Smooth muscle cell (in vitro differentiated cells): Measurements from ENCODE around the gene KHDRBS2. TPM values are rescaled to one million over a fixed set of nuclear protein-coding genes. Genes with fewer than 3 reads are reported as not detected.
A peak's percentile ranks its signal among the peaks of the same experiment; 100 is the strongest.

Source experiments
- DNase-seq: peaks from one replicate; lab custom pipeline; 2025; ENCODE audit not compliant: unreplicated experiment; lab: John Stamatoyannopoulos, UW
- H2AFZ ChIP-seq: fragments of 200-600 bp; sonication (generic); 2 replicates; pipeline ENCODE4 v1.6.0; 2016; ENCODE audit warnings: antibody characterized with exemption, low read depth, mild to moderate bottlenecking
- H3F3A ChIP-seq: fragments of 200-600 bp; sonication (generic); 2 replicates; pipeline ENCODE4 v1.6.0; 2017; ENCODE audit warnings: antibody characterized with exemption, low read depth
- H3K27ac ChIP-seq: fragments of 200-600 bp; sonication (generic); 2 replicates; pipeline ENCODE4 v1.5.1; 2016; ENCODE audit warnings: low read depth, mild to moderate bottlenecking
- H3K27me3 ChIP-seq: fragments of 200-600 bp; sonication (generic); 2 replicates; pipeline ENCODE4 v1.6.1; 2016; ENCODE audit warnings: low read depth, mild to moderate bottlenecking
- H3K36me3 ChIP-seq: fragments of 200-600 bp; sonication (generic); 2 replicates; pipeline ENCODE4 v1.5.1; 2016; ENCODE audit warnings: low read depth
- H3K4me1 ChIP-seq: fragments of 200-600 bp; sonication (generic); 2 replicates; pipeline ENCODE4 v1.5.1; 2016; ENCODE audit warnings: low read depth
- H3K4me2 ChIP-seq: fragments of 200-600 bp; sonication (generic); 2 replicates; pipeline ENCODE4 v1.6.0; 2016; ENCODE audit warnings: mild to moderate bottlenecking
- H3K4me3 ChIP-seq: fragments of 200-600 bp; sonication (generic); 2 replicates; pipeline ENCODE4 v1.5.1; 2016; ENCODE audit warnings: mild to moderate bottlenecking
- H3K79me2 ChIP-seq: fragments of 200-600 bp; sonication (generic); 2 replicates; pipeline ENCODE4 v1.6.0; 2016; ENCODE audit warnings: low read depth, mild to moderate bottlenecking
- H3K9ac ChIP-seq: fragments of 200-600 bp; sonication (generic); 2 replicates; pipeline ENCODE4 v1.6.0; 2016; ENCODE audit warnings: low read depth
- H3K9me3 ChIP-seq: fragments of 200-600 bp; sonication (generic); replicated peaks from 2 replicates; pipeline ENCODE4 v1.5.1; 2016; ENCODE audit warnings: low read depth
- H4K20me1 ChIP-seq: fragments of 200-600 bp; sonication (generic); 2 replicates; pipeline ENCODE4 v1.6.0; 2016; ENCODE audit warnings: low read depth
- WGBS: methylation state at CpG from one replicate; pipeline ENCODE4 v1.1.7; 2016; ENCODE audit warnings: low lambda C conversion rate; 5-methylcytosine and 5-hydroxymethylcytosine counted together
- polyA plus RNA-seq: library from polyadenylated mRNA; unstranded; fragments of >200 nt; fragmentation: Nextera tagmentation; extraction: Ambion mirVana; gene quantifications from 2 replicates; pipeline ENCODE4 v1.2.1, GENCODE V29; 2016
- total RNA-seq: library from RNA; depleted of rRNA; stranded (reverse); fragments of >200 nt; gene quantifications from 2 replicates; pipeline ENCODE4 v1.2.3, GENCODE V29; 2014
- TF ChIP-seq, protein P1 (sequence below): fragments of 200-600 bp; sonication (generic); IDR thresholded peaks from 2 replicates; pipeline ENCODE4 v1.5.1; 2017; ENCODE audit warnings: borderline replicate concordance, mild to moderate bottlenecking, antibody characterized with exemption; ENCODE audit not compliant: insufficient read depth, poor library complexity, severe bottlenecking

The KHDRBS2 gene
- total and polyA plus RNA-seq, 2 experiments from 2014 or later = 0.07 to 0.27 TPM

DNA sequence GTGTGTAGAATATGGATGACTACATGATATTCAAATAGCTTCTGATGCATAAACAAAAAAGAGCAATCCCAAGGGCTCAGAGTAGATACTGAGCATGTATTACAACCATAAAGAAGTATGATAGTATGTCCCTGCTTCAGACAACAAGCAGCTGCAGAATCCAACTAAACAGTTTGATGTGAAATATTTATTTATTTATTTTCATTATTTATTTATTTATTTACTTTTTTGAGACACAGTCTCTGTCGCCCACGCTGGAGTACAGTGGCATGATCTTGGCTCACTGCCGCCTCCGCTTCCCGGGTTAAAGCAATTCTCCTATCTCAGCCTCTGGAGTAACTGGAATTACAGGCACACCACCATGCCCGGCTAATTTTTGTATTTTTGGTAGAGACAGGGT lies 384.3 kb downstream of the KHDRBS2 start:
- WGBS = 94% methylated on average over 6 of the region's 6 CpGs
- no peak overlapping the region for H3K27ac ChIP-seq
- no peaks in the 10 kb centered on the region for H3K27me3 ChIP-seq
- H3K79me2 ChIP-seq = no peaks in the 10 kb centered on the region
- H3F3A ChIP-seq = peaks cover 2% of the 10 kb centered on the region
- H3K4me1 ChIP-seq = peaks cover 1% of the 10 kb centered on the region
- no peak overlapping the region for H2AFZ ChIP-seq
- H3K4me3 ChIP-seq = no peak overlapping the region
- H3K9me3 ChIP-seq = no peaks in the 10 kb centered on the region
- TF ChIP-seq, protein P1, sequence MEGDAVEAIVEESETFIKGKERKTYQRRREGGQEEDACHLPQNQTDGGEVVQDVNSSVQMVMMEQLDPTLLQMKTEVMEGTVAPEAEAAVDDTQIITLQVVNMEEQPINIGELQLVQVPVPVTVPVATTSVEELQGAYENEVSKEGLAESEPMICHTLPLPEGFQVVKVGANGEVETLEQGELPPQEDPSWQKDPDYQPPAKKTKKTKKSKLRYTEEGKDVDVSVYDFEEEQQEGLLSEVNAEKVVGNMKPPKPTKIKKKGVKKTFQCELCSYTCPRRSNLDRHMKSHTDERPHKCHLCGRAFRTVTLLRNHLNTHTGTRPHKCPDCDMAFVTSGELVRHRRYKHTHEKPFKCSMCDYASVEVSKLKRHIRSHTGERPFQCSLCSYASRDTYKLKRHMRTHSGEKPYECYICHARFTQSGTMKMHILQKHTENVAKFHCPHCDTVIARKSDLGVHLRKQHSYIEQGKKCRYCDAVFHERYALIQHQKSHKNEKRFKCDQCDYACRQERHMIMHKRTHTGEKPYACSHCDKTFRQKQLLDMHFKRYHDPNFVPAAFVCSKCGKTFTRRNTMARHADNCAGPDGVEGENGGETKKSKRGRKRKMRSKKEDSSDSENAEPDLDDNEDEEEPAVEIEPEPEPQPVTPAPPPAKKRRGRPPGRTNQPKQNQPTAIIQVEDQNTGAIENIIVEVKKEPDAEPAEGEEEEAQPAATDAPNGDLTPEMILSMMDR = no peak
- H3K9ac ChIP-seq = no peak overlapping the region
- no peaks in the 10 kb centered on the region for H4K20me1 ChIP-seq
- no peaks in the 10 kb centered on the region for H3K36me3 ChIP-seq
- H3K4me2 ChIP-seq = no peak overlapping the region
- DNase-seq = no peak

DNA sequence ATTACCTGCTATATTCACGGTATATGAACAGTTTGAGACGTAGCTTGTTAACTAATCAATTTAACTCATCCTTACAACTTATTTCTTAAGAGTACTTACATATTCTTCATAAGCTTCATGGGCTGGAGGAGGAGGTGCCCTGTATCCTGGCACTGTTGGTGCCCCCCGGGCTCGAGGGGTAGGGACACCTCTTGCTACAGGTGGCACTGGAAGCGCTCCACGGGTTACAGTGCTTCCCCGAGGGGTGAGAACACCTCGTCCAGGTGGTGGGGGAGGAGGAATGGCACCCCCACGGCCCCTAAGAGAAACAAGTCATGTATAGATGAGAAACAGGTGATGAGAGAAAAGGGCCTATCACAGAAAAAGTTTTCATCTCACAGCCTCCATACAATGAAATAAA lies 391.5 kb downstream of the KHDRBS2 start:
- TF ChIP-seq, protein P1 = no peak
- H3K27ac ChIP-seq = no peak overlapping the region
- H3K4me3 ChIP-seq = no peak overlapping the region
- H3K9me3 ChIP-seq = no peaks in the 10 kb centered on the region
- no peak overlapping the region for H3K4me2 ChIP-seq
- peaks cover 5% of the 10 kb centered on the region for H3F3A ChIP-seq
- no peak overlapping the region for H3K9ac ChIP-seq
- H3K4me1 ChIP-seq = peaks cover 5% of the 10 kb centered on the region
- H3K79me2 ChIP-seq = no peaks in the 10 kb centered on the region
- no peak for DNase-seq
- no peaks in the 10 kb centered on the region for H4K20me1 ChIP-seq
- 93% methylated on average over 9 of the region's 9 CpGs for WGBS
- no peaks in the 10 kb centered on the region for H3K27me3 ChIP-seq
- no peak overlapping the region for H2AFZ ChIP-seq
- no peaks in the 10 kb centered on the region for H3K36me3 ChIP-seq

DNA sequence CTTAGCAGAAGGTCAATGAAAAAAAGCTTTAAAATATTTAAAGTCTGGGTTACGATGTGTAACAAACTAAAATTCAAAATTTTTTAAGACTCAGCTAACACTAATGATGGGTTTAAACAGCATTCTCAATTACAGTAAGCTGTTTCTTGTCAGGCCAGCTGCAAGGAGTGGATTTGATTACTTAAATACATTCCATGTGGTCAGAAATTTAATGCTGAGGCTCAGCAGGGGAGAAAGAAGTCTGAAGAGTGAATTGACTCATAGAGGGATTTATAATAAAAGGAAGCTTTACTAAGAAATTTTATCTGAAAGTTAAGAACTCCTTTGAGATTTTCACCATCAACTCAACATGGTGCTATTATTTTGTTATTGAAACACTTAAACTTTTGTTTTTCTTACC lies 398.6 kb downstream of the KHDRBS2 start:
- Histone ChIP-seq H3K4me3 (peak overlapping the region; percentile 14), H3K9ac (no peak overlapping the region), H3K27ac (peak overlapping the region; percentile 72), H4K20me1 (no peaks in the 10 kb centered on the region), H3K36me3 (no peaks in the 10 kb centered on the region), H3K4me2 (peak overlapping the region; percentile 80), H3K4me1 (peaks cover 15% of the 10 kb centered on the region), H3F3A (peaks cover 4% of the 10 kb centered on the region), H3K27me3 (no peaks in the 10 kb centered on the region), H3K79me2 (no peaks in the 10 kb centered on the region), H3K9me3 (no peaks in the 10 kb centered on the region), H2AFZ (no peak overlapping the region)
- WGBS = 0% methylated on average over 1 of the region's 1 CpG
- DNase-seq = no peak
- TF ChIP-seq, protein P1 = no peak

DNA sequence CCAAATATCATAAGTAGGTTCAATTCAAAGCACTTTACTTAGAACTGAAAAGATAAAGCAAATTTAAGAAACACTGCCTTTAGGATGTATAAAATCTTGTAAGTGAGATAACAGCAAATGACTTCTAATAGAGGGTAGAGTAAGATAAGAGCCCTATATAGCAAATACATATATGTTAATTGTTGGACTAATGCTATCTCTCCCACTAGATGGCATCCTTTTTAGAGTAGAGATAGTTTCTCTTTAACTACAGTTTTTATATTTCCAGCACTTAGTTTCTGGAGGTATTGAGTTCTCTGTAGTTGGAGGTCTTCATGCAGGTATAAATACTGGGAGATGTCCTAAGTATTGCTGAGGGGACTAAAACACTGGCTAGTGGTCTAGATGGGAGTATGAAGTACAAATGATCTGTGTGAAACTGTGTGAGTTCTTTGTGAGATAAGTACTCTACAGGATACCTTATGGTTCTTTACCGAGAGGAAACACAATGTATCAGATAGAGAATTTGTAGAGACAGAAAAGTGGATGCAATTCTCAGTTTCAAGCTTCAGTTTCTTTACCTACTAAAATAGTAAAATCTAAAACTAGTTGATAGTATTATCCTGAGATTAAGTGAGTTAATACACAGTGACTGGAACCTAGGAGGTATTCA lies 399.3 kb downstream of the KHDRBS2 start:
- WGBS = 30% methylated on average over 1 of the region's 1 CpG
- H3K4me2 ChIP-seq = peak overlapping the region; percentile 80
- DNase-seq = no peak

More for the DNA sequence above, 399.3 kb downstream of the KHDRBS2 start:
- H2AFZ ChIP-seq = peak overlapping the region; percentile 37
- no peak overlapping the region for H3K9ac ChIP-seq
- H3K79me2 ChIP-seq = no peaks in the 10 kb centered on the region
- peak overlapping the region; percentile 14 for H3K4me3 ChIP-seq
- no peaks in the 10 kb centered on the region for H3K9me3 ChIP-seq
- peak overlapping the region; percentile 72 for H3K27ac ChIP-seq
- H4K20me1 ChIP-seq = no peaks in the 10 kb centered on the region
- no peaks in the 10 kb centered on the region for H3K36me3 ChIP-seq
- peaks cover 4% of the 10 kb centered on the region for H3F3A ChIP-seq
- no peaks in the 10 kb centered on the region for H3K27me3 ChIP-seq
- TF ChIP-seq, protein P1 = peak; percentile 50
- H3K4me1 ChIP-seq = peaks cover 15% of the 10 kb centered on the region
